Keratinocyte (primary cell): ENCODE results near the gene TAC3. TPM values are rescaled to one million over a fixed set of nuclear protein-coding genes. Genes with fewer than 3 reads are reported as not detected.

Experiments used
- DNase-seq: peaks from one replicate; pipeline ENCODE4 v3.0.0-alpha.2; 2011; ENCODE audit warnings: low read depth, missing footprints, low spot score
- FAIRE-seq: peaks from 2 replicates; lab custom pipeline; 2011; peaks lifted over from hg19 to GRCh38; lab: Jason Lieb, UNC
- H2AFZ ChIP-seq: 2 replicates; pipeline ENCODE4 v1.6.0; 2012; ENCODE audit warnings: low read length, control low read depth, inconsistent platforms; ENCODE audit not compliant: control insufficient read depth
- H3K27ac ChIP-seq: 2 replicates; pipeline ENCODE4 v1.5.1; 2011; ENCODE audit warnings: low read length; ENCODE audit not compliant: control insufficient read depth, insufficient read depth
- H3K27me3 ChIP-seq: 3 replicates; pipeline ENCODE4 v1.6.0; 2011; ENCODE audit warnings: low read length; ENCODE audit not compliant: control insufficient read depth, insufficient read depth; ENCODE audit errors: extremely low read depth
- H3K36me3 ChIP-seq, 2 experiments: 2 replicates in 1 of 2; 3 replicates in 1 of 2; pipeline ENCODE4 v1.5.1; 2011; ENCODE audit warnings: low read length in 2 of 2, mild to moderate bottlenecking in 1 of 2; ENCODE audit not compliant: control insufficient read depth in 2 of 2, insufficient read depth in 2 of 2; ENCODE audit errors: extremely low read depth in 1 of 2
- H3K4me1 ChIP-seq: 3 replicates; pipeline ENCODE4 v1.5.1; 2011; ENCODE audit warnings: low read length; ENCODE audit not compliant: control insufficient read depth, insufficient read depth; ENCODE audit errors: extremely low read depth
- H3K4me2 ChIP-seq: 3 replicates; pipeline ENCODE4 v1.6.0; 2011; ENCODE audit warnings: low read depth, low read length; ENCODE audit not compliant: control insufficient read depth, insufficient read depth; ENCODE audit errors: extremely low read depth
- H3K4me3 ChIP-seq, 3 experiments: fragments of 200-600 bp in 1 of 3; sonication (generic) in 1 of 3; 2 replicates in 2 of 3; 3 replicates in 1 of 3; pipeline ENCODE4 v1.5.1; 2011 to 2016; ENCODE audit warnings: low read length in 3 of 3, mild to moderate bottlenecking in 3 of 3, control low read depth in 2 of 3, inconsistent platforms in 1 of 3, low read depth in 1 of 3, mixed read lengths in 1 of 3, mixed run types in 1 of 3, moderate library complexity in 1 of 3; ENCODE audit not compliant: control insufficient read depth in 2 of 3, insufficient read depth in 2 of 3; ENCODE audit errors: extremely low read depth in 1 of 3
- H3K79me2 ChIP-seq: 2 replicates; pipeline ENCODE4 v1.6.0; 2012; ENCODE audit warnings: low read length; ENCODE audit not compliant: control insufficient read depth, insufficient read depth
- H3K9ac ChIP-seq: 3 replicates; pipeline ENCODE4 v1.6.0; 2011; ENCODE audit warnings: low read length; ENCODE audit not compliant: control insufficient read depth, insufficient read depth; ENCODE audit errors: extremely low read depth
- H3K9me1 ChIP-seq: 3 replicates; pipeline ENCODE4 v1.6.0; 2011; ENCODE audit warnings: low read length; ENCODE audit not compliant: control insufficient read depth, insufficient read depth; ENCODE audit errors: extremely low read depth
- H3K9me3 ChIP-seq: 2 replicates; pipeline ENCODE4 v1.5.1; 2012; ENCODE audit warnings: low read depth, low read length; ENCODE audit not compliant: control insufficient read depth
- H4K20me1 ChIP-seq: 3 replicates; pipeline ENCODE4 v1.6.0; 2011; ENCODE audit warnings: low read length; ENCODE audit not compliant: control insufficient read depth, insufficient read depth; ENCODE audit errors: extremely low read depth
- EZH2 ChIP-seq: IDR thresholded peaks from one replicate; pipeline ENCODE4 v1.6.1; 2012; ENCODE audit warnings: inconsistent platforms, mild to moderate bottlenecking, low read length, moderate library complexity
- dilution Hi-C: fragments of 300-500 bp; cut with MboI; formaldehyde crosslinking; loops from one replicate; pipeline ENCODE4 v1.7.0; 2020; ENCODE audit warnings: low sequenced_read_pairs; ENCODE audit not compliant: extremely low pct_ligation_motif_present
- polyA plus RNA-seq, 5 experiments: library from polyadenylated mRNA; depleted of rRNA in 3 of 5; stranded (reverse) in 3 of 5; stranded (forward) in 1 of 5; unstranded in 1 of 5; fragments of >200 nt; gene quantifications; 1 replicate in 1 of 5; 2 replicates in 3 of 5; 3 replicates in 1 of 5; pipeline versions ENCODE4 v1.2.1 to v1.2.3, GENCODE V29; 2011 to 2012; ENCODE audit warnings: missing spikeins in 2 of 5, low read depth in 1 of 5, low replicate concordance in 1 of 5
- TF ChIP-seq, protein P1 (sequence below), 3 experiments: IDR thresholded peaks in 1 of 3; conservative IDR thresholded peaks in 1 of 3; optimal IDR thresholded peaks in 1 of 3; 2 replicates in 2 of 3; 3 replicates in 1 of 3; pipeline versions ENCODE3 to v1.5.1; 2011; ENCODE audit warnings: low read length in 3 of 3, mild to moderate bottlenecking in 3 of 3, moderate library complexity in 2 of 3, control low read depth in 1 of 3, inconsistent platforms in 1 of 3; ENCODE audit not compliant: insufficient read depth in 2 of 3; ENCODE audit errors: extremely low read depth in 1 of 3

TAC3 gene
- polyA plus RNA-seq, 1 donor (not counting 4 experiments of a cell fraction or from before 2014, with no cell fraction given), result not detected

DNA sequence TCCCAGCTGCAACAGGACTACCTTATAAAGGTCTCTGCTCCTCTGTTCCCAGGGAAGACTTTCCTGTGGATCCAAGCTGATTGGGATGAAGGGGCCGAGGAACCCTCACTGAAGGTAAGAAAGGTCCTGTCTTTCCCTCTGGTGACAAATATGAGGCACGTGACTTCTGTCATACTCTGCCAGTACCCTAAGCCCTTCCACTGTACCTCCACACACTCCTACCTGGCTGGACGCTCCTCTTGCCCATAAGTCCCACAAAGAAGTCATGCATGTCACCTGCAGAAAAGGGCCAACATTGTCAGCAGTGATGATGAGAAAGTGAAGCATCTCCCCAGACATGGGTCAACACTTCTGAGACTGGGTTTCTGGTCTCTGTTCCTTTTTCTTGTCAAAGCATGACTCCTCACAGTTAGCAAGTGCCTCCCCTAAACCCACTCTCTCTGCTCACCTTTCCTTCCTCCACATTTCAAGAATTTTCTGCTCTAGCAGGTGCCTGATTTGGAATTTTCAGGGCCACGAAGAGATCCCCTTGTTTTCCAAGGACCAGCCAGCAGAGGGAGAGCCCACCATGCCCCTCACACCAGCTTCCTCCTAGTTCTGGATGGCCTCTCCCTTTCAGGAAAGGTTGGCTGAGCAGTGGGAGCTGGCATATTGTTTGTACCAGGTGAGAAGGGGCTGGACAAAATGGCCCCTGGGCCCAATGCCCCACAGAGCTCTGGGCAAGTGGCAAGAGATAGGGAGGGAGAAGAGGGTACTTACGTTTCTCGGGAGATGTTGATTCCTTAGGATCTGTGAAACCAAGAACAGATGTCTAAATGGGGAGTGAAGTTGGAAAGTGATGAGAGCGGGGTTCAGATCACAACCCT, 3.5 kb downstream of the TAC3 start:
- no peak for TF ChIP-seq EZH2
- TF ChIP-seq, protein P1, sequence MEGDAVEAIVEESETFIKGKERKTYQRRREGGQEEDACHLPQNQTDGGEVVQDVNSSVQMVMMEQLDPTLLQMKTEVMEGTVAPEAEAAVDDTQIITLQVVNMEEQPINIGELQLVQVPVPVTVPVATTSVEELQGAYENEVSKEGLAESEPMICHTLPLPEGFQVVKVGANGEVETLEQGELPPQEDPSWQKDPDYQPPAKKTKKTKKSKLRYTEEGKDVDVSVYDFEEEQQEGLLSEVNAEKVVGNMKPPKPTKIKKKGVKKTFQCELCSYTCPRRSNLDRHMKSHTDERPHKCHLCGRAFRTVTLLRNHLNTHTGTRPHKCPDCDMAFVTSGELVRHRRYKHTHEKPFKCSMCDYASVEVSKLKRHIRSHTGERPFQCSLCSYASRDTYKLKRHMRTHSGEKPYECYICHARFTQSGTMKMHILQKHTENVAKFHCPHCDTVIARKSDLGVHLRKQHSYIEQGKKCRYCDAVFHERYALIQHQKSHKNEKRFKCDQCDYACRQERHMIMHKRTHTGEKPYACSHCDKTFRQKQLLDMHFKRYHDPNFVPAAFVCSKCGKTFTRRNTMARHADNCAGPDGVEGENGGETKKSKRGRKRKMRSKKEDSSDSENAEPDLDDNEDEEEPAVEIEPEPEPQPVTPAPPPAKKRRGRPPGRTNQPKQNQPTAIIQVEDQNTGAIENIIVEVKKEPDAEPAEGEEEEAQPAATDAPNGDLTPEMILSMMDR (optimal IDR thresholded peaks at IDR 0.05 in 1 of 3, IDR thresholded peaks at IDR 0.05 in 1 of 3, conservative IDR thresholded peaks at IDR 0.05 in 1 of 3; ENCODE audit: extremely low read depth in 1 of 3, insufficient read depth in 2 of 3, low read length in 3 of 3), result no peak
- no peak overlapping the region for H3K4me2 ChIP-seq
- H3K9ac ChIP-seq, result no peak overlapping the region
- no peaks in the 10 kb centered on the region for H3K4me1 ChIP-seq
- no peak for DNase-seq
- H3K36me3 ChIP-seq, result no peaks in the 10 kb centered on the region
- peaks cover 23% of the 10 kb centered on the region for H3K27me3 ChIP-seq
- dilution Hi-C loops, result no loop called here
- H3K4me3 ChIP-seq, result no peak overlapping the region
- no peak overlapping the region for H3K27ac ChIP-seq
- no peak for FAIRE-seq
- H2AFZ ChIP-seq, result no peak overlapping the region
- no peaks in the 10 kb centered on the region for H4K20me1 ChIP-seq
- no peaks in the 10 kb centered on the region for H3K9me3 ChIP-seq
- no peaks in the 10 kb centered on the region for H3K9me1 ChIP-seq
- H3K79me2 ChIP-seq, result no peaks in the 10 kb centered on the region

DNA sequence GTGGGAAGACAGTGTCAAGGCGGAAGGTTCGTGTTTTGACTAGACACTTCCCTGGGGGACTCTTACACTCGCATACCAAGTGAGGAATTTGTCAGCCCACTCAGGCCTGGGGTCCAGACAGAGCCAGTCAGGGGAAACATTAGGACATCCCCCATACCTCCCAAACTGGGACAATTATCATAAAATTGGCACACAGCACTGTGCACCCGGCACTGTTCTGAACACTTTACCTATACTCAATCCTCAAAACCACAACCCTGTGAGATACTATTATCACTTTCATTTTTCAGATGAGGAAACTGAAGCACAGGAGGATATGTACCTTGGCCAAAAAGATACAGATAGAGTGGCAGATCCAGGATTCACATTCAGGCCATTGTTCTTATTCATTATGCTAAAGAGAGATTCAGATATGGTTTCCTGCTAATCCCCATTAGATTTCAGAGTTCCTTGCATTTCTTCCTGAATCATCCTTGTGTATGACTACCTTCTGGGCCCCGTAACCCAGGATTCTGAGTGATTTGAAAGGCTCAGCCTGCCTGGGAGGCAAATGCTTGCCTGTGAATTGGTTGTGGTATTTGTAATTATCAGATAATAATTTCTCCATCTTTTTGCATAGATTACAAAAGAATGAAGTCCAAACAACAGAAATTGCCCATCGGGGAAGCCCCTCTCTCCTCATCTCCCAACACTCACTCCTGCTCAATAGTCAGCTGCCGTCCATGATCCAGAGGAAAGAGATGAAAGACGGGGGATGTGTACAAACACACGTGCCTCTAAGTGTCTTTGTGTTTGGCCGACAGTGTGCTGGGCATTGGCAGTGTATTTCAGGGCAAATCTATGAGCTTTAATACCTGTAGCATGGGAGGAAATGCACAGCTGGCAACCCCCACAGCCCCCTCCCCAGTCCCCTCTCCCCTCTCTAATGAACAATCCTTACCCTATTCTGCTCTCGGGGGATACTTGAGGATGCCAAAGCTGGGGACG, 4.6 kb downstream of the TAC3 start:
- H3K9me1 ChIP-seq, result no peaks in the 10 kb centered on the region
- no peaks in the 10 kb centered on the region for H3K9me3 ChIP-seq
- TF ChIP-seq, protein P1 (optimal IDR thresholded peaks at IDR 0.05 in 1 of 3, IDR thresholded peaks at IDR 0.05 in 1 of 3, conservative IDR thresholded peaks at IDR 0.05 in 1 of 3; ENCODE audit: extremely low read depth in 1 of 3, insufficient read depth in 2 of 3, low read length in 3 of 3), result no peak
- TF ChIP-seq EZH2, result no peak
- dilution Hi-C loops, result no loop called here
- H3K4me3 ChIP-seq, result no peak overlapping the region
- no peak overlapping the region for H3K9ac ChIP-seq
- FAIRE-seq, result no peak
- DNase-seq, result no peak
- H3K79me2 ChIP-seq, result no peaks in the 10 kb centered on the region
- peaks cover 23% of the 10 kb centered on the region for H3K27me3 ChIP-seq
- no peak overlapping the region for H3K27ac ChIP-seq
- no peaks in the 10 kb centered on the region for H3K36me3 ChIP-seq
- no peaks in the 10 kb centered on the region for H3K4me1 ChIP-seq
- no peak overlapping the region for H3K4me2 ChIP-seq
- no peak overlapping the region for H2AFZ ChIP-seq
- no peaks in the 10 kb centered on the region for H4K20me1 ChIP-seq
